ENCODE data around the gene ALG8. TPM values are rescaled to one million over a fixed set of nuclear protein-coding genes. Genes with fewer than 3 reads are reported as not detected.

Gene ALG8
- polyA plus RNA-seq, 3 donors: 15.6 to 41.7 (median 40.6) TPM

DNA sequence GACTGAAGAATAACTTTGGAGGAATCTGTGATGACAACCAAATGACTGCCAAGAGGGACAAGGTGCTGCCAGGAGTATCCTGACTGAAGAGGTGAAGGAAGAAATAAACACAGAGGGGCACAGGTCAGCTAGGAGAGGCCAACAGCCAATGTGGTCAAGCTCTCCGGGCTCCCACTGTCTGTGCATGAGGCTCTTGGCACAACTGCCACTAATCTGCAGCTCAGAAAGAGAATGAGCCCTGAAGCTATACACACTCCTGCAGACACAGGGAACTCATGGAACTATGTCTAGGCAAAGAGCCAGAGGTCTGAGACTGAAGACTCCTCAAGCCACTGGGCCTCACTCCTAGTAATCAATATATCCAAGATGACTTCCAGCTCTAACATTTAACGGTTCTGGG is 68.8 kb downstream of the ALG8 start:
- H3K4me3 Mint-ChIP-seq: no peak overlapping the region
- peaks cover 46 to 64% of the 10 kb centered on the region in 2 donors for H3K36me3 Mint-ChIP-seq
- Histone ChIP-seq H3K9me3 (replicated peaks in 1 of 2; ENCODE audit: control insufficient read depth in 1 of 2, insufficient read depth in 1 of 2, low read length in 2 of 2) (no peaks in the 10 kb centered on the region), H3K27me3 (ENCODE audit: control insufficient read depth in 2 of 2, insufficient read depth in 2 of 2, low read length in 2 of 2) (no peaks in the 10 kb centered on the region), H3K4me2 (replicated peaks; ENCODE audit: extremely low read depth, low read length, poor library complexity, severe bottlenecking) (no peak overlapping the region), H3K4me1 (ENCODE audit: control insufficient read depth in 1 of 2, insufficient read depth in 2 of 2, low read length in 2 of 2) (no peaks in the 10 kb centered on the region), H2AFZ (ENCODE audit: insufficient read depth, low read depth, low read length, poor library complexity, severe bottlenecking) (no peak overlapping the region), H3K79me2 (ENCODE audit: insufficient read depth, low read length) (peaks cover 34% of the 10 kb centered on the region), H3K9ac (ENCODE audit: insufficient read depth, low read length, poor library complexity, severe bottlenecking) (no peak overlapping the region), H3K36me3 (replicated peaks in 1 of 2; ENCODE audit: control insufficient read depth in 1 of 2, insufficient read depth in 2 of 2, low read length in 2 of 2) (peaks cover 44 to 60% of the 10 kb centered on the region in 2 donors), H4K20me1 (ENCODE audit: insufficient read depth, low read length) (peaks cover 37% of the 10 kb centered on the region), H3K4me3 (replicated peaks in 1 of 3; ENCODE audit: low read depth in 2 of 3, low read length in 3 of 3) (no peak overlapping the region), H3K27ac (ENCODE audit: low read depth in 1 of 2, low read length in 2 of 2) (no peak overlapping the region)
- no peaks in the 10 kb centered on the region for H3K9me3 Mint-ChIP-seq
- TF ChIP-seq, protein P1, sequence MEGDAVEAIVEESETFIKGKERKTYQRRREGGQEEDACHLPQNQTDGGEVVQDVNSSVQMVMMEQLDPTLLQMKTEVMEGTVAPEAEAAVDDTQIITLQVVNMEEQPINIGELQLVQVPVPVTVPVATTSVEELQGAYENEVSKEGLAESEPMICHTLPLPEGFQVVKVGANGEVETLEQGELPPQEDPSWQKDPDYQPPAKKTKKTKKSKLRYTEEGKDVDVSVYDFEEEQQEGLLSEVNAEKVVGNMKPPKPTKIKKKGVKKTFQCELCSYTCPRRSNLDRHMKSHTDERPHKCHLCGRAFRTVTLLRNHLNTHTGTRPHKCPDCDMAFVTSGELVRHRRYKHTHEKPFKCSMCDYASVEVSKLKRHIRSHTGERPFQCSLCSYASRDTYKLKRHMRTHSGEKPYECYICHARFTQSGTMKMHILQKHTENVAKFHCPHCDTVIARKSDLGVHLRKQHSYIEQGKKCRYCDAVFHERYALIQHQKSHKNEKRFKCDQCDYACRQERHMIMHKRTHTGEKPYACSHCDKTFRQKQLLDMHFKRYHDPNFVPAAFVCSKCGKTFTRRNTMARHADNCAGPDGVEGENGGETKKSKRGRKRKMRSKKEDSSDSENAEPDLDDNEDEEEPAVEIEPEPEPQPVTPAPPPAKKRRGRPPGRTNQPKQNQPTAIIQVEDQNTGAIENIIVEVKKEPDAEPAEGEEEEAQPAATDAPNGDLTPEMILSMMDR (IDR thresholded peaks at IDR 0.05): no peak
- WGBS (ENCODE audit: insufficient coverage): 100% methylated on average over 2 of the region's 2 CpGs
- H3K27me3 Mint-ChIP-seq (ENCODE audit: low read depth in 3 of 3): no peaks in the 10 kb centered on the region
- peaks cover 13% of the 10 kb centered on the region for H3K4me1 Mint-ChIP-seq
- H3K27ac Mint-ChIP-seq: no peak overlapping the region
- intact Hi-C loops (cut with micrococcal nuclease): no loop called here
- DNase-seq: no peak

DNA sequence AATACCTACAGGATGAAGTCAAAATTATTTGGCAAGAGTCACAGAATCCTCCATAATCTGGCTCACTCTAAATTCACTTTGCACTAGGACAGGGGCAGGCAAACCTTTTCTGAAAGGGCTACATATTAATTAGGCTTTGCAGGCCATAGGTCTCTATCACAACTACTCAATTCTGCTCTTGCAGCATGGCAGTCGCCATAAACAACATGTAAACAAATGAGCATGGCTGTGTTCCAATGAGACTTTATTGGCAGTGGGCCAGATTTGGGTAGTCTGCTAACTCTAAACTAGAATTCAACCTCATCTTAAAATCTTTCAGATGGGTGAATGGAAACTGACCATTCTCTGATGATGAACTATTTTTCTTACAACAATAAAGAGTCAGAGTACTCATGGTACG is 70.0 kb downstream of the ALG8 start:
- Mint-ChIP-seq H3K27ac (no peak overlapping the region), H3K9me3 (no peaks in the 10 kb centered on the region), H3K4me3 (no peak overlapping the region), H3K4me1 (peaks cover 11% of the 10 kb centered on the region), H3K27me3 (ENCODE audit: low read depth in 3 of 3) (peaks cover 0 to 1% (median 0%) of the 10 kb centered on the region in 3 donors), H3K36me3 (peaks cover 46 to 58% of the 10 kb centered on the region in 2 donors)
- Histone ChIP-seq H3K27me3 (ENCODE audit: control insufficient read depth in 2 of 2, insufficient read depth in 2 of 2, low read length in 2 of 2) (no peaks in the 10 kb centered on the region), H3K9ac (ENCODE audit: insufficient read depth, low read length, poor library complexity, severe bottlenecking) (no peak overlapping the region), H4K20me1 (ENCODE audit: insufficient read depth, low read length) (peaks cover 25% of the 10 kb centered on the region), H3K27ac (ENCODE audit: low read depth in 1 of 2, low read length in 2 of 2) (no peak overlapping the region), H3K36me3 (replicated peaks in 1 of 2; ENCODE audit: control insufficient read depth in 1 of 2, insufficient read depth in 2 of 2, low read length in 2 of 2) (peaks cover 44 to 56% of the 10 kb centered on the region in 2 donors), H3K4me3 (replicated peaks in 1 of 3; ENCODE audit: low read depth in 2 of 3, low read length in 3 of 3) (no peak overlapping the region), H3K79me2 (ENCODE audit: insufficient read depth, low read length) (peaks cover 23% of the 10 kb centered on the region), H2AFZ (ENCODE audit: insufficient read depth, low read depth, low read length, poor library complexity, severe bottlenecking) (no peak overlapping the region), H3K4me2 (replicated peaks; ENCODE audit: extremely low read depth, low read length, poor library complexity, severe bottlenecking) (no peak overlapping the region), H3K4me1 (ENCODE audit: control insufficient read depth in 1 of 2, insufficient read depth in 2 of 2, low read length in 2 of 2) (no peaks in the 10 kb centered on the region), H3K9me3 (replicated peaks in 1 of 2; ENCODE audit: control insufficient read depth in 1 of 2, insufficient read depth in 1 of 2, low read length in 2 of 2) (no peaks in the 10 kb centered on the region)
- no peak for DNase-seq
- WGBS (ENCODE audit: insufficient coverage): no CpG with 5 or more reads among the region's 2 CpGs
- TF ChIP-seq, protein P1 (IDR thresholded peaks at IDR 0.05): no peak
- intact Hi-C loops (cut with micrococcal nuclease): no loop called here
